ENCODE results near the gene PIBF1. TPM values are rescaled to one million over a fixed set of nuclear protein-coding genes. Genes with fewer than 3 reads are reported as not detected.
A peak's percentile ranks its signal among the peaks of the same experiment; 100 is the strongest.

The PIBF1 gene
- total RNA-seq, 2 experiments from 2014 or later = 30.0 to 32.0 TPM

- CTCF ChIA-PET = no interaction called here
- no peaks in the 10 kb centered on the region for H3K9me3 Mint-ChIP-seq
- H3K4me1 Mint-ChIP-seq = peaks cover 10% of the 10 kb centered on the region
- H3K36me3 Mint-ChIP-seq (ENCODE audit: low read depth) = no peaks in the 10 kb centered on the region
- no peak for DNase-seq
- POLR2A ChIA-PET = no interaction called here
- H3K27ac Mint-ChIP-seq = no peak overlapping the region
- H3K27me3 Mint-ChIP-seq = peaks cover 29% of the 10 kb centered on the region
- H3K4me3 Mint-ChIP-seq = no peak overlapping the region
Measured at GRCh38 chr13:73054712-73055111, 272.8 kb downstream of the PIBF1 start.

DNA sequence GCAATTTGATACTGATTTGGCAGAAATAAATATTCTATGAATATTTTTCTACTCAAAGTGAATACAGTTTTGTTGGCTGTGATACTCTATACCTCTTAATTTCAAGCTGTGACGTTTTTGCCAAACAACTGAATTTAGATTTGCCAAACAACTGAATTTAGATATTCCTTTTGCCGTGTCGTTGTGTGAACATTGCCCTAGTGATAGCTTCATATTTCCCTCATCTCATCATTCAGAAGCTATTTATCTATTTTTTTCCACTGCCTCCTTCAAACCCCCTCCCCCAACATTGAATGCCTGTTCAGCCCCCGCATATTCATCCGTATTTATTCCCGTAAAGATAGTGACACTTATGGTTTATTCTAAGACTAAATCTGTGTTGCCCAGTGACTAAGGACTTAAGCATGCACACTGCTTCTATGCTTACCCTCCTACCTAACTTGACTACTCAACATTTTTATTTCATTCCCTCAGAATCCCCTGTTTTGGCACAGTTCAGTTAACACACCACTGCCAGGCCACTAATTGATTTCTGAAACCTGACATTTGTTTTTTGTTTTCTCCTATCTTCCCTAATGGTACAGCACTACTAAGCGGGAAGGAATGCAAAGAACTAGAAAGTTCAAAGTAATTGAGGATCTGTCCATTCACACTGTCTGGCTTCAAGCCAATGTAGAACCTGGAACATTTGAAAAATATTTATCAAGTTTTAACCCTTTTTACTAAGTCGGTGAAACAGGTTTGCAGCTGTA is 274.1 kb downstream of the PIBF1 start:
- Mint-ChIP-seq H3K27ac (no peak overlapping the region), H3K4me1 (peaks cover 22% of the 10 kb centered on the region), H3K27me3 (peaks cover 40% of the 10 kb centered on the region), H3K4me3 (no peak overlapping the region), H3K9me3 (no peaks in the 10 kb centered on the region), H3K36me3 (ENCODE audit: low read depth) (no peaks in the 10 kb centered on the region)
- ChIA-PET CTCF (no interaction called here), POLR2A (no interaction called here)
- no peak for DNase-seq

- Mint-ChIP-seq H3K27ac (no peak overlapping the region), H3K9me3 (no peaks in the 10 kb centered on the region), H3K27me3 (peaks cover 40% of the 10 kb centered on the region), H3K4me1 (peaks cover 22% of the 10 kb centered on the region), H3K36me3 (ENCODE audit: low read depth) (no peaks in the 10 kb centered on the region), H3K4me3 (no peak overlapping the region)
- DNase-seq = no peak
- ChIA-PET POLR2A (no interaction called here), CTCF (no interaction called here)
Measured at GRCh38 chr13:73056565-73056962, 274.6 kb downstream of the PIBF1 start.

- Mint-ChIP-seq H3K9me3 (no peaks in the 10 kb centered on the region), H3K36me3 (ENCODE audit: low read depth) (peaks cover 8% of the 10 kb centered on the region), H3K4me1 (peaks cover 25% of the 10 kb centered on the region), H3K4me3 (no peak overlapping the region), H3K27ac (no peak overlapping the region), H3K27me3 (peaks cover 40% of the 10 kb centered on the region)
- DNase-seq = no peak
- POLR2A ChIA-PET = no interaction called here
- CTCF ChIA-PET = interaction anchor here (0.6 to 1.1 kb wide), 3 partner anchors 15 to 48 kb away, joined by 3 to 5 read pairs (median 4); no protein-coding TSS in a partner anchor
Measured at GRCh38 chr13:73057284-73058063, 275.5 kb downstream of the PIBF1 start.

GRCh38 chr13:73058064-73058313 is 276.1 kb downstream of the PIBF1 start:
- Mint-ChIP-seq H3K27ac (no peak overlapping the region), H3K36me3 (ENCODE audit: low read depth) (peaks cover 10% of the 10 kb centered on the region), H3K4me3 (no peak overlapping the region), H3K4me1 (peaks cover 25% of the 10 kb centered on the region), H3K27me3 (peaks cover 40% of the 10 kb centered on the region), H3K9me3 (no peaks in the 10 kb centered on the region)
- ChIA-PET POLR2A (interaction anchor here (0.6 kb wide), 1 partner anchor 1126 kb away, joined by 4 read pairs; no protein-coding TSS in a partner anchor), CTCF (interaction anchor here (0.6 to 1.1 kb wide), 5 partner anchors 23 to 666 kb away, joined by 3 to 5 read pairs (median 4); no protein-coding TSS in a partner anchor)
- DNase-seq = no peak

DNA sequence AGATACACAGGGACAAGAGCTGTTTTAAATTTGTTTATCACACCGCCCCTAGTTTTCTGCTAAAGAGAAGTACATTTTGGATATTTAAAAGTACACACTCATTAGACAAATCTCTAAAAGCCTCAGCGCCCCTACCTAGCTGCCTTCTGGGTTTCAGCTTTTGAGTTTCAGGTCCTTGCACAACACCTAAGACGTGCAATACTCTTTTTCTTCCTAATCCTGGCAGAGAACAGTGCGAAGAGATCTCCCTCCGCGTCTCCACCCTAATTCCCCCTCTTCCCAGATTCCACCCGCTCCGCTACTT is 276.5 kb downstream of the PIBF1 start:
- peaks cover 12% of the 10 kb centered on the region for H3K36me3 Mint-ChIP-seq (ENCODE audit: low read depth)
- peak overlapping the region; percentile 85 for H3K4me3 Mint-ChIP-seq
- H3K27me3 Mint-ChIP-seq = peaks cover 40% of the 10 kb centered on the region
- CTCF ChIA-PET = interaction anchor here (0.6 to 1.3 kb wide), 7 partner anchors 23 to 1078 kb away, joined by 3 to 5 read pairs (median 4); no protein-coding TSS in a partner anchor
- no peak for DNase-seq
- H3K4me1 Mint-ChIP-seq = peaks cover 25% of the 10 kb centered on the region
- POLR2A ChIA-PET = interaction anchor here (0.6 kb wide), 1 partner anchor 1125 kb away, joined by 4 read pairs; no protein-coding TSS in a partner anchor
- H3K27ac Mint-ChIP-seq = peak overlapping the region; percentile 92
- H3K9me3 Mint-ChIP-seq = no peaks in the 10 kb centered on the region

- Mint-ChIP-seq H3K4me1 (peaks cover 25% of the 10 kb centered on the region), H3K27ac (peak within 1 kb of the TSS; percentile 92), H3K9me3 (no peaks in the 10 kb centered on the region), H3K4me3 (peak within 1 kb of the TSS; percentile 85), H3K36me3 (ENCODE audit: low read depth) (peaks cover 12% of the 10 kb centered on the region), H3K27me3 (peaks cover 40% of the 10 kb centered on the region)
- ChIA-PET CTCF (interaction anchor here (0.6 to 1.3 kb wide), 6 partner anchors 23 to 1078 kb away, joined by 3 to 5 read pairs (median 4); no protein-coding TSS in a partner anchor), POLR2A (interaction anchor here (0.6 kb wide), 1 partner anchor 1125 kb away, joined by 4 read pairs; no protein-coding TSS in a partner anchor)
- peak; percentile 97 for DNase-seq
Measured at GRCh38 chr13:73058736-73059459, 277.0 kb downstream of the PIBF1 start, which contains the start of gene KLF5. Gene KLF5 (plus strand): TSS chr13:73059005. CDS start chr13:73059328, 323 bp downstream.

DNA sequence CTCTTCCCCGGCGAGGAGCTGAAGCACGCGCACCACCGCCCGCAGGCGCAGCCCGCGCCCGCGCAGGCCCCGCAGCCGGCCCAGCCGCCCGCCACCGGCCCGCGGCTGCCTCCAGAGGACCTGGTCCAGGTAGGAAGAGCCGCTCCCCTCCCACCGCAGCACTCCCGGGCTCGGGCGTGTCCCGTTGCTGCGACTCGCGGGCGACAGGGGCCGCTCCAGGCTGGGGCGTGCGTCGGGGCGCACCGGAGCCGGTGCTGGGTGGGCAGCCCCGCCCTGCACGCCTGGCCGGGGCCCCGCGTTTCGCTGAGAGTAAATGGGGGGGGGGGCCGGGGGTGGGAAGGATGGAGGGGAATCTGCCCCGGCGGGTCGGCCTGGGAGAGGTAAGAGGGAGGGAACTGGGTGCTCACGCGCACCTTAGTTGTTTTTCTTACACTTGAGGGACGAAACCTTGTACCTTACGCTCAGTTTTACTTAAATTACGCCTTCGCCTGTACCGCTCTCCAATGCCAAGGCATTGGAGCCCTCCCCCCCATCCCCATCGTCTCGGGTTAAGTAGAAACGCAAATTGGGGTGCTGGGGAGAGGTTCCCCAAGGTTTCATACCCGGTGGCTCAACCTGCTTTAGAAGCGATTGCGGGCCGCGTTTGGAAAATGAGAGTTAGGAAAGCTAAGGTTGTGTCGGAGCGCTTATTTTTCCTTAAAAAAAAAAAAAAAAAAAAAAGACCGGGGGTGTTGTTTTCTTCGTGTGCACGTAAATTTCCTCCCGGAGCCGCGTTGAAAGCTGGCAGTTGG is 277.7 kb downstream of the PIBF1 start:
- peak overlapping the region; percentile 78 for H3K4me3 Mint-ChIP-seq
- H3K9me3 Mint-ChIP-seq = no peaks in the 10 kb centered on the region
- DNase-seq = peak; percentile 49
- H3K36me3 Mint-ChIP-seq (ENCODE audit: low read depth) = peaks cover 17% of the 10 kb centered on the region
- POLR2A ChIA-PET = no interaction called here
- H3K4me1 Mint-ChIP-seq = peaks cover 25% of the 10 kb centered on the region
- CTCF ChIA-PET = interaction anchor here (0.6 to 1.3 kb wide), 2 partner anchors 124 to 643 kb away, joined by 5 to 6 read pairs; no protein-coding TSS in a partner anchor
- peak overlapping the region; percentile 77 for H3K27ac Mint-ChIP-seq
- H3K27me3 Mint-ChIP-seq = peaks cover 38% of the 10 kb centered on the region

- peak overlapping the region; percentile 77 for H3K27ac Mint-ChIP-seq
Measured at GRCh38 chr13:73060251-73061160, 278.6 kb downstream of the PIBF1 start.

DNA sequence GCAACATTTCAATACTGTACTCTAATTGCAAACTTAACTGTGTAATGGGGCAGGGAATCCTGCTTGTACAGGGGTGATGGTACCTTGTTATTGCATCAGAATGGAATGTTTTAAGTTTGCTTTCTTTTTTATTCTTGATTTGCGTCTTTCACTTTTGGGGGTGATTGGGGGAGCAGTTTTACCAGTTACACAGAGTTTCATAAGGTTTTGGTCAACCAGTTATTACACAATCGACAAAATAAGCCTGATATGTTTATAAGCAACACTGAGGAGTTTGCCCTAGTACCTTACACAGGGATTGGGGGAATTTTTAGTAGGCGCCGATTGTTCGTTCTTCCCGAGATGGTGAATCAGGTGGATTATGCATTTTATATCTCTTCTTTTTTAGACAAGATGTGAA is 279.5 kb downstream of the PIBF1 start:
- peaks cover 25% of the 10 kb centered on the region for H3K4me1 Mint-ChIP-seq
- H3K4me3 Mint-ChIP-seq = no peak overlapping the region
- POLR2A ChIA-PET = interaction anchor here (0.5 kb wide), 1 partner anchor 101 kb away, joined by 5 read pairs; no protein-coding TSS in a partner anchor
- CTCF ChIA-PET = no interaction called here
- H3K27me3 Mint-ChIP-seq = peaks cover 28% of the 10 kb centered on the region
- no peaks in the 10 kb centered on the region for H3K9me3 Mint-ChIP-seq
- no peak for DNase-seq
- no peak overlapping the region for H3K27ac Mint-ChIP-seq
- H3K36me3 Mint-ChIP-seq (ENCODE audit: low read depth) = peaks cover 18% of the 10 kb centered on the region

More at GRCh38 chr13:73060251-73061160, 278.6 kb downstream of the PIBF1 start:
- Mint-ChIP-seq H3K36me3 (ENCODE audit: low read depth) (peaks cover 18% of the 10 kb centered on the region), H3K4me3 (peak overlapping the region; percentile 78), H3K9me3 (no peaks in the 10 kb centered on the region), H3K27me3 (peaks cover 36% of the 10 kb centered on the region), H3K4me1 (peaks cover 25% of the 10 kb centered on the region)
- POLR2A ChIA-PET = interaction anchor here (0.5 kb wide), 1 partner anchor 100 kb away, joined by 5 read pairs; no protein-coding TSS in a partner anchor
- DNase-seq = no peak
- CTCF ChIA-PET = interaction anchor here (0.6 kb wide), 2 partner anchors 28 to 123 kb away, joined by 3 to 6 read pairs; no protein-coding TSS in a partner anchor

GRCh38 chr13:73061876-73062275 is 279.9 kb downstream of the PIBF1 start:
- H3K27ac Mint-ChIP-seq = no peak overlapping the region
- POLR2A ChIA-PET = no interaction called here
- H3K27me3 Mint-ChIP-seq = peaks cover 26% of the 10 kb centered on the region
- no peaks in the 10 kb centered on the region for H3K9me3 Mint-ChIP-seq
- no peak for DNase-seq
- H3K4me1 Mint-ChIP-seq = peaks cover 25% of the 10 kb centered on the region
- H3K36me3 Mint-ChIP-seq (ENCODE audit: low read depth) = peaks cover 18% of the 10 kb centered on the region
- H3K4me3 Mint-ChIP-seq = no peak overlapping the region
- CTCF ChIA-PET = no interaction called here
